Renal pelvis (tissue), 12 donors: ENCODE data around the gene CACNB4. TPM values are rescaled to one million over a fixed set of nuclear protein-coding genes. Genes with fewer than 3 reads are reported as not detected.
A peak's percentile ranks its signal among the peaks of the same experiment; 100 is the strongest.
"Not testable (repeated sequence)": the region's sequence is repeated elsewhere in the genome, so short reads cannot be mapped to it uniquely, and the experiment has no call there.

Experiments
- DNase-seq: peaks from one replicate; pipeline ENCODE4 v3.0.0-alpha.2; 2013
- long read RNA-seq, 16 experiments: transcript quantifications; one replicate each; lab custom pipeline, GENCODE V29; 2026
- polyA plus RNA-seq, 3 donors: library from polyadenylated mRNA; unstranded; fragments of 120-200 nt; gene quantifications; one replicate each; pipeline ENCODE4 v1.2.1, GENCODE V29; 2013; ENCODE audit not compliant: insufficient read length in 3 of 3

Gene CACNB4
- 10 to 100 TPM in 2 of 3 donors, 1 to 10 TPM in 1; 9.5 to 14.4 (median 13.3) TPM for polyA plus RNA-seq
- long read RNA-seq, donor 1, full-length matches to known transcripts: 4 of 4 reads
- long read RNA-seq, donor 1, partial matches to known transcripts: 0 of 4 reads
- long read RNA-seq, donor 1, other reads (novel, unspliced or antisense): 0 of 4 reads
- long read RNA-seq, donor 2, full-length matches to known transcripts: 1 of 1 reads
- long read RNA-seq, donor 2, partial matches to known transcripts: 0 of 1 reads
- long read RNA-seq, donor 2, other reads (novel, unspliced or antisense): 0 of 1 reads
- long read RNA-seq, donor 3, partial matches to known transcripts: 0 of 1 reads
- long read RNA-seq, donor 3, other reads (novel, unspliced or antisense): 0 of 1 reads
- long read RNA-seq, donor 4: 0 reads
- long read RNA-seq, donor 5, full-length matches to known transcripts: 2 of 2 reads
- long read RNA-seq, donor 5, partial matches to known transcripts: 0 of 2 reads
- long read RNA-seq, donor 5, other reads (novel, unspliced or antisense): 0 of 2 reads
- long read RNA-seq, donor 6, full-length matches to known transcripts: 7 of 7 reads
- long read RNA-seq, donor 6, partial matches to known transcripts: 0 of 7 reads
- long read RNA-seq, donor 6, other reads (novel, unspliced or antisense): 0 of 7 reads
- long read RNA-seq, donor 7, full-length matches to known transcripts: 2 of 2 reads
- long read RNA-seq, donor 7, partial matches to known transcripts: 0 of 2 reads
- long read RNA-seq, donor 7, other reads (novel, unspliced or antisense): 0 of 2 reads
- long read RNA-seq, donor 8, partial matches to known transcripts: 0 of 1 reads
- long read RNA-seq, donor 8, other reads (novel, unspliced or antisense): 0 of 1 reads
- long read RNA-seq, donor 9, partial matches to known transcripts: 0 of 1 reads
- long read RNA-seq, donor 9, other reads (novel, unspliced or antisense): 0 of 1 reads
- long read RNA-seq, donor 10, full-length matches to known transcripts: 5 of 5 reads
- long read RNA-seq, donor 10, partial matches to known transcripts: 0 of 5 reads
- long read RNA-seq, donor 10, other reads (novel, unspliced or antisense): 0 of 5 reads
- long read RNA-seq, donor 11, full-length matches to known transcripts: 1 of 1 reads
- long read RNA-seq, donor 11, partial matches to known transcripts: 0 of 1 reads
- long read RNA-seq, donor 11, other reads (novel, unspliced or antisense): 0 of 1 reads
- long read RNA-seq, donor 12, full-length matches to known transcripts: 3 of 3 reads
- long read RNA-seq, donor 12, partial matches to known transcripts: 0 of 3 reads
- long read RNA-seq, donor 12, other reads (novel, unspliced or antisense): 0 of 3 reads
- long read RNA-seq, donor 13, full-length matches to known transcripts: 2 of 2 reads
- long read RNA-seq, donor 13, partial matches to known transcripts: 0 of 2 reads
- long read RNA-seq, donor 13, other reads (novel, unspliced or antisense): 0 of 2 reads
- long read RNA-seq, donor 14: 0 reads
- long read RNA-seq, donor 15, full-length matches to known transcripts: 2 of 2 reads
- long read RNA-seq, donor 15, partial matches to known transcripts: 0 of 2 reads
- long read RNA-seq, donor 15, other reads (novel, unspliced or antisense): 0 of 2 reads
- long read RNA-seq, donor 16, full-length matches to known transcripts: 5 of 5 reads
- long read RNA-seq, donor 16, partial matches to known transcripts: 0 of 5 reads
- long read RNA-seq, donor 16, other reads (novel, unspliced or antisense): 0 of 5 reads

- DNase-seq: peak; percentile 23
Measured at GRCh38 chr2:152098496-152099366, at the start of gene CACNB4. Gene CACNB4 (minus strand): TSS chr2:152099044.

- no peak for DNase-seq
Measured at GRCh38 chr2:152134488-152135280, 35.8 kb upstream of the CACNB4 start.

- no peak for DNase-seq
Measured at GRCh38 chr2:152132306-152132705, 33.5 kb upstream of the CACNB4 start.

- no peak for DNase-seq
Measured at GRCh38 chr2:152127628-152128027, 28.8 kb upstream of the CACNB4 start.

GRCh38 chr2:152126664-152127063 is 27.8 kb upstream of the CACNB4 start:
- no peak for DNase-seq

- DNase-seq: no peak
Measured at GRCh38 chr2:152122161-152122560, 23.3 kb upstream of the CACNB4 start.

- DNase-seq: no peak
Measured at GRCh38 chr2:152120430-152120829, 21.6 kb upstream of the CACNB4 start.

GRCh38 chr2:152115952-152116351 is 17.1 kb upstream of the CACNB4 start:
- DNase-seq: no peak

GRCh38 chr2:152114366-152114765 is 15.5 kb upstream of the CACNB4 start:
- no peak for DNase-seq

- DNase-seq: not testable (repeated sequence)
Measured at GRCh38 chr2:152107140-152107539, 8.3 kb upstream of the CACNB4 start.

GRCh38 chr2:152106464-152106863 is 7.6 kb upstream of the CACNB4 start:
- no peak for DNase-seq

- no peak for DNase-seq
Measured at GRCh38 chr2:152103271-152103670, 4.4 kb upstream of the CACNB4 start.

GRCh38 chr2:152100961-152101360 is 2.1 kb upstream of the CACNB4 start:
- DNase-seq: no peak

GRCh38 chr2:152099367-152100050 is 665 bp upstream of the CACNB4 start:
- DNase-seq: peak; percentile 34

GRCh38 chr2:152097801-152098495 is 896 bp downstream of the CACNB4 start:
- DNase-seq: peak; percentile 29

- no peak for DNase-seq
Measured at GRCh38 chr2:152097290-152097800, 1.5 kb downstream of the CACNB4 start.

- DNase-seq: no peak
Measured at GRCh38 chr2:152095146-152095545, 3.7 kb downstream of the CACNB4 start.
